Omental fat pad (tissue), 4 donors: ENCODE data around the gene ALDH16A1. TPM values are rescaled to one million over a fixed set of nuclear protein-coding genes. Genes with fewer than 3 reads are reported as not detected.

Experiments
- ATAC-seq: fragments of 150-250 bp; one replicate; pipeline ENCODE4 v1.9.1; 2016; ENCODE audit warnings: mild to moderate bottlenecking, moderate library complexity; ENCODE audit not compliant: low FRiP score
- DNase-seq: peaks from one replicate; pipeline ENCODE4 v3.0.0-alpha.2; 2019; ENCODE audit warnings: low spot score
- total RNA-seq, 4 donors: library from RNA; depleted of rRNA; stranded (reverse); fragments of >200 nt; gene quantifications; one replicate each; pipeline ENCODE4 v1.1.0, GENCODE V29; 2016
- TF ChIP-seq, protein P1 (sequence below), 3 donors: fragments of 450-650 bp; IDR thresholded peaks; one replicate each; pipeline ENCODE4 v1.5.1; 2016 to 2017; ENCODE audit warnings: antibody characterized with exemption in 3 of 3, mild to moderate bottlenecking in 3 of 3, moderate library complexity in 2 of 3

ALDH16A1 gene
- total RNA-seq, 4 donors from 2014 or later = 20.3 to 48.1 (median 34.6) TPM

DNA sequence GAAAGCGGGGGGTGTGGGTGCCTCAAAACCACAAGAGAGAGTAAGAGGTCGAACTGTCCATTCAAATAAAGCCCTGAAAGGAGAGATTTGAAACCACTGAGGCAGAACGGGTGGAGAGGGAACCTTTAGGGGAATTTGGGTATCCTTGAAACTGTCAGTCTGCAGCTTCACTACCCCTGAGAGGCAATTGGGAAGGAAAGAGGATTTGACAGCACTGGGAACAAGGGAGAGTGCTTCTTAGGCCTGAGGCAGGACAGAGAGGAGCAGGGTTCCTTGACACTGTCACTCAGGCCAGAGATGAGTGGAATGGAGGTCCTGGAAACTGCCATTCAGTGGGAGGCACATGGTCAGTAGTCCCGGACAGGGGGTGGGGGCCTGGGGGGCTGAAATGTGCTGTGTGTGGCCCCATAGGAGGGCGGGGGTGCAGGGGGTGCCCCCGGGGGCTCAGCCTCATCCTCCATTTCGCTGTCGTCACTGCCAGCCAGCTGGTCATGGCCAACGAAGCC, 22.8 kb upstream of the ALDH16A1 start:
- ATAC-seq = no peak
- no peak for DNase-seq
- TF ChIP-seq, protein P1, sequence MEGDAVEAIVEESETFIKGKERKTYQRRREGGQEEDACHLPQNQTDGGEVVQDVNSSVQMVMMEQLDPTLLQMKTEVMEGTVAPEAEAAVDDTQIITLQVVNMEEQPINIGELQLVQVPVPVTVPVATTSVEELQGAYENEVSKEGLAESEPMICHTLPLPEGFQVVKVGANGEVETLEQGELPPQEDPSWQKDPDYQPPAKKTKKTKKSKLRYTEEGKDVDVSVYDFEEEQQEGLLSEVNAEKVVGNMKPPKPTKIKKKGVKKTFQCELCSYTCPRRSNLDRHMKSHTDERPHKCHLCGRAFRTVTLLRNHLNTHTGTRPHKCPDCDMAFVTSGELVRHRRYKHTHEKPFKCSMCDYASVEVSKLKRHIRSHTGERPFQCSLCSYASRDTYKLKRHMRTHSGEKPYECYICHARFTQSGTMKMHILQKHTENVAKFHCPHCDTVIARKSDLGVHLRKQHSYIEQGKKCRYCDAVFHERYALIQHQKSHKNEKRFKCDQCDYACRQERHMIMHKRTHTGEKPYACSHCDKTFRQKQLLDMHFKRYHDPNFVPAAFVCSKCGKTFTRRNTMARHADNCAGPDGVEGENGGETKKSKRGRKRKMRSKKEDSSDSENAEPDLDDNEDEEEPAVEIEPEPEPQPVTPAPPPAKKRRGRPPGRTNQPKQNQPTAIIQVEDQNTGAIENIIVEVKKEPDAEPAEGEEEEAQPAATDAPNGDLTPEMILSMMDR (IDR thresholded peaks at IDR 0.05) = no peak

DNA sequence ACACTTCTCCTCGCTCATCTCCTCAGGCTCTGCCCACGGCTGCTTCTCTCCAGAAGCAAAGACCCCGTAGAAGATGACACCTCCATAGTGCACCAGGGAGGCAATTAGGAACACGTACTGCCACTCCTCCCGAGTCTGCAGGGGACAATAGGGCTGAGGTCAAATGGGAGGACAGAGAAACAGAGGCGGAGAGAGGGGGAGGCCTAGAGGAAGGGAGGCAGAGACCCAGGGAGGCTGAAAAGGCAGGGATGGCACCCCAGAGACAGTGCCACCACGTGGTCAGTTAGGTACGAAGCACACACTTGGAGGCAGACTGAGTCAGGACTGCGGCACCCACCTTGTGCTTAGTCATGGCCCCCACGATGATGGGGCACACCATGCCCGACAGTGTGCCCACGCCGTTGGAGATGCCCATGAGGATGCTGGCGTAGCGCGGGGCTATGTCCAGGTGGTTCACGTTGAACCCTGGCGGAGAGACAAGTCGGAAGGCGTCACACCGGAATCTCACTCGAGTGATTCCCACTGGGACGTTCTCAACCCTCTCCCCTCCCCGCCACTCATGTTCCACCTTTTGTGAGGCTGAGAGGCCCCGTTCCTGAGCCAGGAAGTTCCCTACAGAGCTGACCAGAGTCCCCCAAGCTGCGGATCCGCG, 22.2 kb upstream of the ALDH16A1 start:
- TF ChIP-seq, protein P1 (IDR thresholded peaks at IDR 0.05) = no peak

DNA sequence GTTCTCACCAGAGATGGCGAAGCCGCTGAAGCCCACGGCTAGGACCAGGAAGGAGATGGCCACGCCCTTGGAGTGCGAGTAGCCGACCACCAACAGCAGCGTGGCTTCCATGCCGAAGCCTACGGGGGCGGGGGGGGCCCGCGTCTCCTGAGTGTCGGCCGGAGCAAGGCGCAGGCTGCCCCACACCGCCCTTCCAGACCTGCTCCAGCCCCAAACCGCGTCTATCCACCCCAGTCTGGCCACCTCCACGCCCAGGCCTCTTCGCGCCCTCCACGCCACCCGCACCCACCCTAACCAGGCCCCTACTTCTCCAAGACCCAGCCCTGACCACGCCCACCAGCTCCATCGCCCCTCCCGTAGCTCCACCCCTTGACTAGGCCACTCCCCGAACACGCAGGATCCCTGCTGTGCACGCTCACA, 21.7 kb upstream of the ALDH16A1 start:
- ATAC-seq = no peak
- TF ChIP-seq, protein P1 (IDR thresholded peaks at IDR 0.05) = no peak
- DNase-seq = no peak

More for the DNA sequence above, 22.2 kb upstream of the ALDH16A1 start:
- no peak for DNase-seq
- no peak for ATAC-seq

DNA sequence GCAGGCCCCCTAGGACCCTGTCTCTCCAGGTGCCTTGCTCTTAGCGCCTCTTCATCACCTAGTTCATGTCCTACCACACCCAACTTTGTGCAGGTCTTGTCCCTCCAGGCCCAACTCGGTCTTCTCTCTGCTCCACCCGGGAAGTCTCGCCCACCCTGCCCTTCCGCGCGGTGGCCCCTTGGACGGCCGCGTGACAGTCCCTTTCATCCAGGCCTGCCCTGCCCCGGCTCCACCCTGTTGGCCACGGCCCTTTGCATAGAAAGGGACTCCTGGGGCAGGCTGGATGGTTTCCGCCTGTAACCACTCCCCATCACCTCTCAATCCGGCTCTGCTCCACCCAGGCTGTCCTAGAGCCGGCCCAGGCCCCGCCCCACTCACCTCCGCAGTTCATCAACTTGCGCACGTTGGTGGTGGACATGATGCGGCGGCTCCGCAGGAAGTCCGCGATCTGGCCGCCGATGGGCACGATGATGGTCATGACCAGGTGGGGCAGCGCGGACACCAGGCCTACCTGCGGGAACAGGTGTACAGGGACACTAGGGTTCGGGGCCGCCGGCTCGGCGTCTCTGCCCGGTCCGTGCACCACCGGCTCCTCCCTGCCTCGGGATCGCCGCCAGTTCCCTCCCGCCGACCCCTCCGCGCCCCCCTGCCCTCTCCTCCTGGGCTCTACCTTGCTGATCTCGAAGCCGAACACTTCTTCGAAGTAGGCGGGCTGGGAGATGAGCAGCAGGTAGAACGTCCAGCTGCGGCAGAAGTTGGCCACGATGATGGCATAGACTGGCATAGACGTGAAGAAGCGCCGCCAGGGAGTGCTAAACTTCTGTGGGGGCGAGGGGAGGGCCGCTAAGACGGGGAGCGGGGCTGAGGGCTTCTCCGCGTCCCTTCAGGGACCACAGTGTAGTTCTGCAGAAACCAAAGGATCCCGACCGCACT, 20.6 kb upstream of the ALDH16A1 start:
- DNase-seq (no peak), ATAC-seq (no peak)
- TF ChIP-seq, protein P1 (IDR thresholded peaks at IDR 0.05) = no peak

DNA sequence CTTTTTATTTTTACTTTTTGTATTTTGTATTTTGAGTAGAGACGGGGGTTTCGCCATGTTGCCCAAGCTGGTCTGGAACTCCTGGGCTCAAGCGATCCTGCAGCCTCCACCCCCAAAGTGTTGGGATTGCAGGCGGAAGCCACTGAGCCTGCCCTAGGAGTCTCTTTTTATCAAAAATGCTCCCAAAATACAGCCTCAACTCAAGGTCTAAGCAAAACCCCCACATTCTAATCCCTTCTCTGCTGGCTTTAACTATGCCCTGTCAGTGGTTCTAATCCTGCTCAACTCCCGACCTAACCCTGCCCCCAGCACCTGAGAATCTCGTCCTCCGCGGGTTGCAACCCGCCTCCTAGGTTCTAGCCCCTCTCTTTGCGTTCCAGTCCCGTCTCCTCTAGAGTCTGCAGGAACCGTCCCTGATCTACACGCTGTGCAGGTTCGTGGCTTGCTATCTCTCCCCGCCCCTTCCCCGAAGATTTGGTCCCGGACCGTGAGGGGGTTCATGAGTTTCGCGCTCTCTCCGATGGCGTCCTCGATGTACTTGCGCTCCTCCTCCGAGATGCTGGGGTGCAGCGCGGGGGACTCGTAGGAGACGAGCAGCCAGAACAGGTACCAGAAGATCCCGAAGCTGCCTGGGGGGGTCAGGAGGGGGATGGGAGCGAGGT, 19.7 kb upstream of the ALDH16A1 start:
- ATAC-seq (no peak), DNase-seq (no peak)
- TF ChIP-seq, protein P1 (IDR thresholded peaks at IDR 0.05) = no peak

DNA sequence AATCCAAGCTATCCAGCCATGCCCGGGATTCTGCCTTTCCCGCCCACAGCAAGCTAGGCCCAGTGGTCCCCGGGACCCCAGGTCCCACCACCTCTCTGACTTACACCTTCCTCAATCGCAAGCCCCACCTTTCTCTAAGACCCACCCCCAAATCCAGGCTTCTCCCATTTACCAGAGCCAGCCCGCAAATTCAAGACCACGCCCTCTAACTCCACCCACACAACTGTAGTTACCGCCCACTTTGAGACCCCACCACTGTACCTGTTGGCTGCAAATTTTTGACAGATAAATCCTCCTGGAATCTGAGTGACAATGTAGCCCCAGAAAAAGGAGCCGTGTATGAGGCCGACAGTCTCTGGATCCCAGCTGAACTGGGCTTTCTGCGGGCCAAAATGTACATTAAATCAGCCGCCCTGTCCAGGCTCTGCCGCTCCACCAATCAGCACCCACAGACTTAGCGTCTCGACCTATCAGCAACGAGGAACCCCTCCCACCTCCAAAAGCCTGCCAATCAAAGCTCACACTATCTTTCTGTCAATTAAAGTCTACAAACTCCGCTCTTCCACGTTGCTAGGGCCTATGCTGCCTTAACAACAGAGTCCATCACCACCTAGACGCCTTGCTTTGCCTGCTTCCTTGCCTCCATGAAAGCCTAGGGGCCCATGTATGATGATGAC, 18.0 kb upstream of the ALDH16A1 start:
- ATAC-seq = no peak

More for the DNA sequence above, 18.0 kb upstream of the ALDH16A1 start:
- DNase-seq = no peak
- TF ChIP-seq, protein P1 (IDR thresholded peaks at IDR 0.05) = no peak
